Measurements from ENCODE around the gene UBLCP1.
"Not testable (repeated sequence)": the region's sequence is repeated elsewhere in the genome, so short reads cannot be mapped to it uniquely, and the experiment has no call there.

UBLCP1 gene

GRCh38 chr5:159252195-159252594, 10.9 kb upstream of the UBLCP1 start:
- DNase-seq (ENCODE audit: low read depth in 2 of 2), result no peak

- no peak for DNase-seq (ENCODE audit: low read depth in 2 of 2)
Observed at GRCh38 chr5:159257007-159257406, 6.1 kb upstream of the UBLCP1 start.

GRCh38 chr5:159257629-159258283, 5.3 kb upstream of the UBLCP1 start:
- DNase-seq (ENCODE audit: low read depth in 2 of 2), result no peak

GRCh38 chr5:159258361-159258760, 4.7 kb upstream of the UBLCP1 start:
- DNase-seq (ENCODE audit: low read depth in 2 of 2), result no peak

- DNase-seq (ENCODE audit: low read depth in 2 of 2), result not testable (repeated sequence)
Observed at GRCh38 chr5:159260212-159260611, 2.9 kb upstream of the UBLCP1 start.

- no peak for DNase-seq (ENCODE audit: low read depth in 2 of 2)
Observed at GRCh38 chr5:159262472-159262858, 625 bp upstream of the UBLCP1 start.

GRCh38 chr5:159263569-159263905, 447 bp downstream of the UBLCP1 start:
- DNase-seq (ENCODE audit: low read depth in 2 of 2), result no peak

- DNase-seq (ENCODE audit: low read depth in 2 of 2), result not testable (repeated sequence)
Observed at GRCh38 chr5:159266764-159267163, 3.7 kb downstream of the UBLCP1 start.

- DNase-seq (ENCODE audit: low read depth in 2 of 2), result no peak
Observed at GRCh38 chr5:159269723-159270122, 6.6 kb downstream of the UBLCP1 start.

GRCh38 chr5:159273923-159274322, 10.8 kb downstream of the UBLCP1 start:
- no peak for DNase-seq (ENCODE audit: low read depth in 2 of 2)

GRCh38 chr5:159274676-159275075, 11.6 kb downstream of the UBLCP1 start:
- DNase-seq (ENCODE audit: low read depth in 2 of 2), result no peak

- DNase-seq (ENCODE audit: low read depth in 2 of 2), result no peak
Observed at GRCh38 chr5:159286420-159287035, 23.4 kb downstream of the UBLCP1 start.

GRCh38 chr5:159290741-159291140, 27.7 kb downstream of the UBLCP1 start:
- DNase-seq (ENCODE audit: low read depth in 2 of 2), result no peak

- DNase-seq (ENCODE audit: low read depth in 2 of 2), result no peak
Observed at GRCh38 chr5:159294921-159295320, 31.8 kb downstream of the UBLCP1 start.

GRCh38 chr5:159297300-159297699, 34.2 kb downstream of the UBLCP1 start:
- not testable (repeated sequence) for DNase-seq (ENCODE audit: low read depth in 2 of 2)

GRCh38 chr5:159301466-159301865, 38.4 kb downstream of the UBLCP1 start:
- no peak for DNase-seq (ENCODE audit: low read depth in 2 of 2)

- DNase-seq (ENCODE audit: low read depth in 2 of 2), result not testable (repeated sequence)
Observed at GRCh38 chr5:159301929-159302860, 39.1 kb downstream of the UBLCP1 start.

GRCh38 chr5:159303286-159303685, 40.2 kb downstream of the UBLCP1 start:
- no peak for DNase-seq (ENCODE audit: low read depth in 2 of 2)

GRCh38 chr5:159304961-159305595, 42.0 kb downstream of the UBLCP1 start:
- no peak for DNase-seq (ENCODE audit: low read depth in 2 of 2)

GRCh38 chr5:159309689-159310433, 46.8 kb downstream of the UBLCP1 start:
- DNase-seq (ENCODE audit: low read depth in 2 of 2), result no peak

- DNase-seq (ENCODE audit: low read depth in 2 of 2), result no peak
Observed at GRCh38 chr5:159310511-159310910, 47.4 kb downstream of the UBLCP1 start.
